Right cardiac atrium (tissue), 5 donors: ENCODE measurements around the gene MYH6. TPM values are rescaled to one million over a fixed set of nuclear protein-coding genes. Genes with fewer than 3 reads are reported as not detected.
"Not testable (repeated sequence)": the region's sequence is repeated elsewhere in the genome, so short reads cannot be mapped to it uniquely, and the experiment has no call there.

Experiments
- ATAC-seq, 2 donors: fragments of 200-7000 bp; cut with Tn5 transposase; one replicate each; pipeline versions ENCODE4 v1.8.0 to v1.9.1; 2020; ENCODE audit warnings: moderate library complexity in 2 of 2, mild to moderate bottlenecking in 1 of 2
- DNase-seq, 3 donors: peaks; one replicate each; pipeline ENCODE4 v3.0.0-alpha.2; 2020
- H3K27ac ChIP-seq: one replicate; pipeline ENCODE4 v1.5.1; 2013; ENCODE audit warnings: mild to moderate bottlenecking, low read length, control low read depth, moderate library complexity
- H3K27me3 ChIP-seq: one replicate; pipeline ENCODE4 v1.6.1; 2013; ENCODE audit not compliant: control insufficient read depth, insufficient read depth
- H3K4me1 ChIP-seq: one replicate; pipeline ENCODE4 v1.6.1; 2013; ENCODE audit warnings: low read length; ENCODE audit not compliant: control insufficient read depth, insufficient read depth
- H3K4me3 ChIP-seq: one replicate; pipeline ENCODE4 v1.5.1; 2013; ENCODE audit warnings: low read length, control low read depth
- H3K9me3 ChIP-seq: one replicate; pipeline ENCODE4 v1.6.1; 2013; ENCODE audit warnings: low read length; ENCODE audit not compliant: control insufficient read depth
- WGBS: extraction: QIAGEN DNeasy Blood & Tissue Kit; methylation state at CpG from one replicate; pipeline ENCODE4 v1.1.7; 2013; 5-methylcytosine and 5-hydroxymethylcytosine counted together
- intact Hi-C, 4 donors: fragments of 100-400 bp; cut with DNase I; formaldehyde crosslinking; loops; one replicate each; pipeline versions ENCODE4 v1.11.0 to v1.14.0; 2022 to 2023
- polyA plus RNA-seq: library from polyadenylated mRNA; stranded (reverse); fragments of 200-250 nt; gene quantifications from one replicate; pipeline ENCODE4 v1.2.3, GENCODE V29; 2013
- total RNA-seq, 4 donors: library from RNA; stranded (reverse); fragmentation: NEBNext Ultra II Directional; extraction: Animal tissue kit (Norgen Biotek cat#: 25700); gene quantifications; one replicate each; pipeline ENCODE4 v1.2.1, GENCODE V29; 2021
- donor health status: healthy with polysubstance abuse.
- donor health status: DM: no; HTN: yes; CAD: no.
- donor health status: DM: no; HTN: no; CAD: no.
- donor health status: DM: no; HTN: yes; CAD: no; lungs with severe emphysema.
- donor health status: DM: yes; HTN: yes; CAD: no.

MYH6 gene
- total and polyA plus RNA-seq, 5 donors, result 11,120 to 15,773 (median 13,382) TPM

- 20% methylated on average over 10 of the region's 10 CpGs for WGBS
- intact Hi-C loops, result no loop called here
- no peak for DNase-seq
- Histone ChIP-seq H3K4me3 (peak within 1 kb of the TSS; percentile 44), H3K4me1 (peaks cover 6% of the 10 kb centered on the region), H3K9me3 (no peaks in the 10 kb centered on the region), H3K27ac (peak within 1 kb of the TSS; percentile 94), H3K27me3 (no peaks in the 10 kb centered on the region)
- ATAC-seq, result peak in 1 of 2 donors; percentile 1
Observed at GRCh38 chr14:23435543-23436326, 27.7 kb upstream of the MYH6 start, which contains the start of gene MYH7. Gene MYH7 (minus strand): TSS chr14:23435660. CDS start chr14:23433732, 1,928 bp downstream.

DNA sequence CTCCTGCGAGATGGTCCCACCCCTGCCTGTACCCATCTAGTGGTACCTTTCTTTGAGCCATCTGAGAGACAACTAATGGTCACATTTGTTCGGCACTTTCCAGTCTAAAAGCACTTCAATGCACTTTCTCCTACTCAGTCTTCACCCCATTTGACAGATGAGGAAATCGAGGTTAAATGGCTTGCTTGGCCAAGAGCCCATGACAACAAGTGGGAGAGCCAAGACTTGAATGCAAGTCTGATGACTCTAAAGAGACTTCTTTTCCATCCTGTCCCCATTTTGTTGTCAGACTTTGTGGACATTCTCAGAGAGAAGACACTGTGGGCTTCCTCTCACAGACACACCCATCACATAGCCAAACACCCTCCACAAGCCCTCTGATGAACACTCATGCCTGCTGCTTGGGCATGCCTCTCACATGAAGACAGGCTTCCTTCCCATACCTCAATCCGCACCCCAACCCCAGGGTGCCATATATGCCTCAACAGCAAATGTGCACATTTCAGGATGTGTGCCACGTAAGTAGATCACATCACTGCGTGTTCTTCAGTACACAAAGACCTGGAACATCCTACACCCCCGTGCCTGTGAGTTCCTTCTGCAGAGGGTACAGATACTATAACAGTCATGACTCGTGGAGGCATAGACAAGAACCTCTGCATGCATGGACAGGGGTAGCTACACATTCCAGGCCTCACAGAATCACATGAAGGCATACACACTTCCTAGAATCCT lies 26.6 kb upstream of the MYH6 start:
- DNase-seq (no peak), ATAC-seq (no peak)
- intact Hi-C loops, result no loop called here
- no peaks in the 10 kb centered on the region for H3K9me3 ChIP-seq
- H3K4me1 ChIP-seq, result peaks cover 4% of the 10 kb centered on the region
- no peaks in the 10 kb centered on the region for H3K27me3 ChIP-seq
- 64% methylated on average over 8 of the region's 8 CpGs for WGBS
- peak overlapping the region; percentile 94 for H3K27ac ChIP-seq
- peak overlapping the region; percentile 44 for H3K4me3 ChIP-seq

DNA sequence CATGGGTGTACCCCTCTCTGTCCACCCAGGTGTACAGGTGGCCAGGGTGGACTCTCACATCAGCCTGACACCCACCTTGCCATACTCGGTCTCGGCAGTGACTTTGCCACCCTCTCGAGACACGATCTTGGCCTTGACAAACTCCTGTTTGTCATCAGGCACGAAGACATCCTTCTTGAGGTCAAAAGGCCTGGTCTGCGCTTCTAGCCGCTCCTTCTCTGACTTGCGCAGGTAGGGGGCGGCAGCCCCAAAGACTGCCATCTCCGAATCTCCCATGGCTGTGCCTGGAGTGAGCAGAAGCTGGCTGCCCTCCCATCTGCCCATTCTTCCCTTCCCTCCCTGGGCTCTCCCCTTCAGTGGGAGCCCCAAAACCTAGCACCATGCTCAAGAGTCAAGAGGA lies 25.4 kb upstream of the MYH6 start:
- peak overlapping the region; percentile 94 for H3K27ac ChIP-seq

GRCh38 chr14:23432946-23433345 lies 24.9 kb upstream of the MYH6 start:
- intact Hi-C loops, result no loop called here
- H3K27ac ChIP-seq, result peak overlapping the region; percentile 94
- DNase-seq (no peak), ATAC-seq (no peak)
- peak overlapping the region; percentile 44 for H3K4me3 ChIP-seq
- H3K9me3 ChIP-seq, result no peaks in the 10 kb centered on the region
- 84% methylated on average over 10 of the region's 10 CpGs for WGBS
- H3K27me3 ChIP-seq, result no peaks in the 10 kb centered on the region
- peaks cover 4% of the 10 kb centered on the region for H3K4me1 ChIP-seq

More for the DNA sequence above, 25.4 kb upstream of the MYH6 start:
- Histone ChIP-seq H3K4me1 (peaks cover 4% of the 10 kb centered on the region), H3K4me3 (peak overlapping the region; percentile 44), H3K27me3 (no peaks in the 10 kb centered on the region), H3K9me3 (no peaks in the 10 kb centered on the region)
- DNase-seq (no peak), ATAC-seq (no peak)
- intact Hi-C loops, result no loop called here
- 75% methylated on average over 10 of the region's 10 CpGs for WGBS

DNA sequence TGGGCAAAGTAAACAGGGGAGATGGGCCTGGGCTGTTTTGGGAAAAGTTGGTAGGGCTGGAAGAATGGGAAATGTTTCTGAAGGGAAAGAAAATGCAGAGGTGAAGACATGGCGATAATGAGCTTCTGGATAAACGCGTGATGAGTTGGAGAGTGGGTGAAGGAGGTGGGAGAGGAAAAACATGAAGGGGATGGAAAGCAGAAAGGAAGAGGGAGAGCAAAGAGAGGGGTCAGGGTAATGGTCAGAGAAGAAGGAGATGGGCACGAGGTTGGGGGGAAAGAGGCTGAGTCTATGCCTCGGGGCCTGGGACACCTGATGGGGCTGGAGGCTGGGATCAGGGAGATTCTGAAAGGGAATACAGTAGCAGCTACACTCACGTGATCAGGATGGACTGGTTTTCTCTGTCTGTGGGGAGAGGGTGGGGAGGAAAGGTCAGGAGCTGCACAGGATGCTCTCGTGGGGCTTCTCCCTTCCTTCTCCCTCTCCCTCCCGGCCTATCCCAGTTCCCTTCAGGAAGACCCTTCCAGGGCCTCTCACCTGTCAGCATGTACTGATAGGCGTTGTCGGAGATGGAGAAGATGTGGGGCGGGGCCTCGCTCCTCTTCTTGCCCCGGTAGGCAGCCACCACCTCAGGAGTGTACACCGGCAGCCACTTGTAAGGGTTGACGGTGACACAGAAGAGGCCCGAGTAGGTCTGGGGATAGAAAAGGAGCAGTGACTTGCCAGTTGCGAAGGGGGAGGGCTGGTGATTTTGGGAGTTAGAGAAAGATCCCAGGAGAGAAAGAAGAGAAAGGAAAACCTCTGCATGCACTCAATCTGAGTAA lies 24.2 kb upstream of the MYH6 start:
- Histone ChIP-seq H3K4me3 (peak overlapping the region; percentile 44), H3K9me3 (no peaks in the 10 kb centered on the region), H3K27me3 (no peaks in the 10 kb centered on the region), H3K27ac (peak overlapping the region; percentile 94), H3K4me1 (peaks cover 4% of the 10 kb centered on the region)
- ATAC-seq (no peak), DNase-seq (no peak)
- 67% methylated on average over 17 of the region's 17 CpGs for WGBS
- intact Hi-C loops, result no loop called here

DNA sequence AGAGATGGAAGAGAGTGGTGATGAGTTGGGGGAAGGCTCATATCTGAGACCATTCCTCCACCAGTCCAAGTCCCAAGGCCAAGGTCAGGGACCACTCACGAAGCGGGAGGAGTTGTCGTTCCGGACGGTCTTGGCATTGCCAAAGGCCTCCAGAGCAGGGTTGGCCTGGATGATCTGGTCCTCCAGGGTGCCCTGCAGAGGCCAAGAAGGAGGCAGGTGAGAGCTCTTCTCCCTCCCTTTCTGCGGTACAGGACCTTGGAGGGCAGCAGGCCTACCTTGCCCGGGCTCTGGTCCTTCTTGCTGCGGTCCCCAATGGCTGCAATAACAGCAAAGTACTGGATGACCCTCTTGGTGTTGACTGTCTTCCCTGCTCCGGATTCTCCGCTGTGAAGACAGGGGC lies 23.4 kb upstream of the MYH6 start:
- Histone ChIP-seq H3K4me1 (peaks cover 4% of the 10 kb centered on the region), H3K4me3 (no peak overlapping the region), H3K9me3 (no peaks in the 10 kb centered on the region), H3K27me3 (no peaks in the 10 kb centered on the region), H3K27ac (peak overlapping the region; percentile 25)
- no peak for DNase-seq
- intact Hi-C loops, result no loop called here
- ATAC-seq, result no peak
- WGBS, result 81% methylated on average over 10 of the region's 10 CpGs

DNA sequence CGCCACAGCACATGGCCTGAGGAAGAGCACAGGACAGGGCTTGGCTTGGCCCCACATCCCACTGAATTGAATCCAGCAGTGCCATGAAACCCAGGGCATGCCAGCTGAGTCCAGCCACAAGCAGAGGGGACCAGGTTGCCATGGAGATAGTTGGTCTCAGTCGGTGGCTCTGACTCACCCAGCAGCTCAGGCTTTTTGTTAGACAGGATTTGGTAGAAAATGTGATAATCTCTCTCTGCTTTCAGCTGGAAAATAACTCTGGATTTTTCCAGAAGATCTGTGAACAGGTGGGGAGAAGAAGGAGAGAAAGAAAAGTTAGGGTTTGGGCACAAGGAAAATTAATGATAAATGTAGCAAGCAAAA lies 22.6 kb upstream of the MYH6 start:
- ATAC-seq (no peak), DNase-seq (no peak)
- no peak overlapping the region for H3K4me3 ChIP-seq
- no peaks in the 10 kb centered on the region for H3K27me3 ChIP-seq
- intact Hi-C loops, result no loop called here
- H3K4me1 ChIP-seq, result no peaks in the 10 kb centered on the region
- H3K27ac ChIP-seq, result peak overlapping the region; percentile 4
- H3K9me3 ChIP-seq, result no peaks in the 10 kb centered on the region
- 43% methylated on average over 2 of the region's 2 CpGs for WGBS

DNA sequence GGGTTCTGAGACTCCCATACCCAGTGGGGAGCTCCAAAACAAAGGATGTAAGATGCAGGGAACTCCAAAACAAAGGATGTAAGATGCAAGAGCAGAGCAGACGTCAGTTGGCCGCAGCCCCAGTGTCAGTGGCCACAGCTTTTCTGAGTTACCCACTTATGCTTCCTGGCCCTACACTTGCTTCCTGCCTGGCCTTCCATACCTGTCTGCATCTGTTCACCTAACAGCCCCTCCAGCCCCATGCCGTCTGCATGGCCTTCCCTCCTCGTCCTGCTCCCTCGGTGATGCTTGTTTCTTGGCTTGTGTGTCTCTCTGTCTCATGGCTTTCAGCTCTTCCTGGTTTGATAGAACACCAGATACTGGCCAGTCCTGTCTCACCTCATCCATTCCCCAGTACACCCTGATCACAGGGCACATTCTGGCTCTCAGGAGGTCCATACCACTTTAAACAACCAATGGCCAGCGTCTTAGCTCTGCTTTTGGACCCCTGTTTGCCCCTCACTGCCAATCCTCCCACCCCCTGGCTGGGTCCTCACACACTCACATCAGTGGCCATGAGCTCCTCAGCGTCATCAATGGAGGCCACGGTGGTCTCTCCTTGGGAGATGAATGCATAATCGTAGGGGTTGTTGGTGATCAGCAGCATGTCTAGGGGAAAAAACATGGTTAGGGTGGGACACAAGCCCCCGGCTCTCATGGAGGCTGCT lies 22.1 kb upstream of the MYH6 start:
- ATAC-seq (no peak), DNase-seq (no peak)
- peak overlapping the region; percentile 4 for H3K27ac ChIP-seq
- H3K27me3 ChIP-seq, result no peaks in the 10 kb centered on the region
- 74% methylated on average over 10 of the region's 10 CpGs for WGBS
- no peak overlapping the region for H3K4me3 ChIP-seq
- intact Hi-C loops, result no loop called here
- H3K4me1 ChIP-seq, result no peaks in the 10 kb centered on the region
- no peaks in the 10 kb centered on the region for H3K9me3 ChIP-seq

GRCh38 chr14:23428686-23429495 lies 20.8 kb upstream of the MYH6 start:
- 85% methylated on average over 13 of the region's 13 CpGs for WGBS
- DNase-seq (no peak), ATAC-seq (no peak)
- intact Hi-C loops, result no loop called here
- Histone ChIP-seq H3K4me3 (no peak overlapping the region), H3K27me3 (no peaks in the 10 kb centered on the region), H3K9me3 (no peaks in the 10 kb centered on the region), H3K27ac (no peak overlapping the region), H3K4me1 (no peaks in the 10 kb centered on the region)

DNA sequence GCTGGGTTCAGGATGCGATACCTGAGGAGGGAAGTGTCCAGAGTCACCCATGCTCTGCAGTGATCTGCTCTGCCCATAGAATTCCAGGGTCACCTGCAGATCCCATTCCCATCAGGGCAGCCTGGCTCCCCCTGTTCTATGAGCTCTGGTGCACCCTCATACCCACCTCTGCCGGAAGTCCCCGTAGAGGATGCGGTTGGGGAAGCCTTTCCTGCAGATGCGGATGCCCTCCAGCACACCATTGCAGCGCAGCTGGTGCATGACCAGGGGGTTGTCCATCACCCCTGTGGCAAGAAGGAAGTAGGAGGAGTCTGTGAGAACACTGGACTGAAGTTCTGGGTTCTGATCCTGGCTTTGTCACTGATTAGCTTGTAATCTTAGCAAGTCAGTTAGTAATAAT lies 17.7 kb upstream of the MYH6 start:
- WGBS, result 85% methylated on average over 6 of the region's 6 CpGs
- intact Hi-C loops, H3K27ac ChIP-seq, H3K9me3 ChIP-seq, H3K27me3 ChIP-seq, H3K4me1 ChIP-seq, DNase-seq, ATAC-seq, H3K4me3 ChIP-seq: not testable (repeated sequence)
